Stimulated activated CD8-positive, alpha-beta memory T cell treated with anti-CD3 and anti-CD28 coated beads, Interleukin-4, amount 100 ng/mL, for 1 hour (primary cell): ENCODE measurements around the gene KCNMA1.
"Not testable (repeated sequence)": the region's sequence is repeated elsewhere in the genome, so short reads cannot be mapped to it uniquely, and the experiment has no call there.

Experiments used
- DNase-seq, 2 donors: peaks; one replicate each; pipeline ENCODE4 v3.0.0-alpha.2; 2020; ENCODE audit warnings: low read depth in 2 of 2, low spot score in 1 of 2

Gene KCNMA1

DNA sequence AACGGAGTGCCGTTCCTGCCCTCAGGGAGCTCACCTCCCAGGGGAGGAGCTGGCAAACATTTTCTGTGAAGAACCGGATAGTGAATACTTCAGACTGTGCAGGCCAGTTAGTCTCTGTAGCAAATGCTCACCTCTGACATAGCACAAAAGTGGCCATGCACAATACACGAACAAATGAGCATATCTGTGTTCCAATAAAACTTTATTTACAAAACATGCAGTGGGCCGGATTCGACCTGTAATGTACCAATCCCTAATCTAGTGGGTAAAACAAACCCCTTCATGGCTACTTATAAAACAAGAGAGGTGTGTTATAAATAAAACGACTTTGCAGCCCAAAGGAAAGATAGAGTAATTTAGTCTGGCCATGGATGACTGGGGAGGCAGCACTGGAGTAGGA, 48.7 kb downstream of the KCNMA1 start:
- no peak for DNase-seq

DNA sequence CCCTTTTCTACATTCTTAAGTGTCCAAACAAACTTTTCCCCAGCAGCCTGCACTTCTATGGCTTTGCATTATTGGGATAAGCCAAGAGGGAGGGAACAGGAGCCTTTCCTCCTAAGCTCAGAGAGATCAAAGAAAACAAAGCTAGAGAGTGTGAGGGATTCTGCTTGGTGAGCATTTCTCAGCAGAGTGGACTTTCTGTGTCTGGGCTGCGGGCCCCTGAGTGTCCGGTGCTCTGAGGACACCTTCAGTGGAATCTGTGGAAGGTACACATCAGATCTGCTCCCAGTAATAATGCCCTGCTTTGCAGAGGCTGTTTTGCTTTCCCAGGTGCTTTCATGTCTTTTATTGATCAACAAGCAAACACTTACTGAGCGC, 50.2 kb downstream of the KCNMA1 start:
- DNase-seq, result no peak

- no peak for DNase-seq
These were observed 50.7 kb downstream of the KCNMA1 start for GRCh38 chr10:77586719-77587415.

DNA sequence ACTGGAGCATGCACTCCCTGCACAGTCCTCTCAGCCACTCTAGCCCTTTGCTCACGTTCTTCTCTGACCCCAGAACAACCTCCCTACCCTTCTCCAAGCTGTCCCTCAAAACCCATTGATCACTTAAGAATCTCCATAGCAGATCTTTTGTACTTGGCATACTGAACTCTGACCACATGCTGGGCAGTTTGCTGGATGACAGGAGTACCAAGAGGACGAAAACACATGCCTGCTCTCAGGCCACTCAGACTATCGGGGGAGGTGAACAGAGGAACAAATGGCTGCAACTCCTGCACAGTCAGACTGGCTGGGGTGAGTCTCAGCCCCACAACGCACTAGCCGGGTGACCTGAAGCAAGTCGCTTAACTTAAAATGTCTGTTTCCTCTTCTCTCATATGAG, 52.7 kb downstream of the KCNMA1 start:
- no peak for DNase-seq

DNA sequence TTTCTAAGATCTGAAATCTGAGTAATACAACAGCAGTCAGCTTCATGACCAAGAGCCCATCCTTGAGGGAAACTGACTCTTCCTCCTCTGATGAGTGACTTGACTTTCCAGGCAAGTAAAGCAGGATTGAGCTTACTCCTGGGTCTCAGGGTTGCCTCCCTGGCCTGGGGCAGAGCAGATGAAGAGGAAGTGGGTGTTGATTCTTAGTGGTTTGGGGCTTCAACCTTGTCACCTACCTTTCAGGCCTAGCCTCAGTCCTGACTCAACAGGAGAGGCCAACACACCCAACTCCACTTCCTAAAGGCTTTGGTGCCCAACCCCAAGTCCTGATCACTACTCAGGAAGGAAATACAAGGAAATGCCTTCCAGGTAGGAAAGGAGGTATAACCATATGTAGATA, 54.1 kb downstream of the KCNMA1 start:
- no peak for DNase-seq

DNA sequence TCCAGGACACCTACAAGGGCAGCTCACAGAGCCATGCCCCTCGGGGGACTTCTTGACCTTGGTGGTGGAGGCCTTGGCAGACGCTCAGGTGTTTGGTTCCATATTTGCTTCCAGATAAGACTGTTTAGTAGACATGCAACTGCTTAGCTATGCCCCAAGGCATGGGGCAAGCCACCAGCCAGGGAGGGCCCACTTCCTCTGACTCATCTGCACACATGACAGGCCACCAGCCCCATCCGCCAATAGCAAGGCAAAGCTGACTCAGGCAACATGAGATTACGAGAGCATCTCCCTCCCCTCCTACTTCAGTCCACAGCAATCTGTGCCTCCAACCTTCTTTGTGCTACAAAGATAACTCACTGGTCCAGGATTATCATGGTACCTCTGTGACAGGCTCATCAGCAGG, 54.9 kb downstream of the KCNMA1 start:
- no peak for DNase-seq

- no peak for DNase-seq
These were observed 55.9 kb downstream of the KCNMA1 start for GRCh38 chr10:77581738-77582137.

GRCh38 chr10:77580482-77580881, 57.1 kb downstream of the KCNMA1 start:
- no peak for DNase-seq

GRCh38 chr10:77578583-77579227, 58.9 kb downstream of the KCNMA1 start:
- DNase-seq, result no peak

DNA sequence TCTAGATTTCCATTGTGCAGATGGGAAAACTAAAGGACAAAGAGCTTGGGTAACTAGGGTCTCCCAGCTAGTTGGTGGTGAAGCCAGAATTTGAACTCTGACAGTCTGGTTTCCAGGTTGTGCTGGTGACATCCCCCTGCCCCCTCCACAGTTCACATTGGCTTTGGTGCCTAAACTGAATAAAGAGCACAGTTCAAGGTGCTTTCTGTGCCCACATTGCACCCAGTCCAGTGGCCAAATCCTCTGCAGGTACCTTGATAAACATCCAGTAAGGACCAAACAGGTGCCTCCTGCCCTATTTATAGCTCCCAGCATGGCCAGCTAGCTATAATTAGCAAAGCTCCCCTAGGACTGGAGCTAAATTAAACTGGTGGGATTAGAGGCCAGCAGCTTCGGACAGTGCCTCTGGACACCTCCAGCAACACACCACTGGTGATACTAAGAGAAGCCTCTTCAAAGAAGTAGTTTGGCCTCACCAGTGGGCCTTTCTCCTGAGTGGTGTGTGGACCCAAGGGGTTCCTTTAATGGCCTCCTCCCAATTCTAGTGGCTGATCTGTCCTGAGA, 59.9 kb downstream of the KCNMA1 start:
- DNase-seq, result no peak

DNA sequence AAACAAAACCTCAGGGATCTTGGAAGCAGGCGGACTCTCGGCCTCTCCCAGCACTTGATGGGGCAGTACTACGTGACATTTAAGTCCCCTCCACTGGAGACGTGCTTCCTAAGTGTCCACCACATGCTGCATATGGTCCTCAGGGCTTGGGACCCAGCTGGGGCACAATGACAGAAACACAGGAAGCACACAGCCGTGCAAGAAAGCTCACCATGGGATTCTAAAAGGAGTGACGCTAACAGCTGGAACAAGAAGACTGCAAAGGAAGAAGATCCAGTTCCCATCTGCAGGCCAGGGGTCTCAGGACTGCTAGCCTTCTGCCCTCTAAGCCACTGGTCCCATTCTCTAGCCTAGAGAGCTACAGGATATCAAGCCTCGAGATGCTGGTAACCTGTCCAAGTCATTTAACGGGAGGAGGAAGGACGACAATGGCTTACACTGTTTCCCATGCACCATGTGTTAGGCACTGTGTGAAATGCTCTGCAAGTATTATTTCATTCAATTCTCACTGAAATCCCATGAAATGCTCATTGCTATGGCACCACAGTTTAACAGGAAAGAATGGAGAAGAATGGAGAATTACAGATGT, 61.1 kb downstream of the KCNMA1 start:
- no peak for DNase-seq

GRCh38 chr10:77576007-77576367, 61.6 kb downstream of the KCNMA1 start:
- no peak for DNase-seq

DNA sequence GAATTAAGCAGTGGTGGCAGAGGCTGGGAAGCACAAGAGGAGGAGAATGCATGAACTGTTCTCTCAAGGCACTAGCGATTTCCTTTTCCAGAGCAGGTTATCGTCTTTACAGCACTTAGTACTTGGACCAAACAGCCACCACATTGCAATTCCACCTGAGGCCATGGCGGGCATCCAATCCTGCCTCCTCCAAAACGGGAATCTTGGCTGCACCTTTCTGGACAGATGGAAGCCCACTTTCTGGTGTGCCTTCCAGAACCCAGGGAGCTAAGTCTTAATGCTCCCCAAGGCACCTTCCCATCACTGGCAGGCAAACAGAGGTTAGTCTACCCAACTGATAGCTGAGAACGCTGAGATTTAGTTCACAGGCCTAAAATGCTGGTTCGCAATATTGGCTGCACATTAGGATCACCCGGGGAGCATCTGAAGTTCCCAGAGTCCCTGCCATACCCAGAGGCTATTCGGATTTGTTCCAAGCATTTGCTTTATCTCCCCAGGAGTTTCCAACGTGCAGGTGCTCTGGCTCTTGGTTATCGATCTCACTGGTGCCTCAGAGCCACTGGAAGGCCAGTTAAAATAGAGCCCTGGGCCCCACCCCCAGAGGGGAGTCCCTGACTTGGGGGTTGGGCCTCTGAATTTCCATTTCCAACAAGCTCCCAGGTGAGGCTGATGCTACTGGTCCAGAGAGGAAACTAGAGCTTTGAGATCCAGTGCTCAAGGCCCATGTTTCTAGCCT, 62.2 kb downstream of the KCNMA1 start:
- no peak for DNase-seq

GRCh38 chr10:77574438-77574837, 63.2 kb downstream of the KCNMA1 start:
- no peak for DNase-seq

DNA sequence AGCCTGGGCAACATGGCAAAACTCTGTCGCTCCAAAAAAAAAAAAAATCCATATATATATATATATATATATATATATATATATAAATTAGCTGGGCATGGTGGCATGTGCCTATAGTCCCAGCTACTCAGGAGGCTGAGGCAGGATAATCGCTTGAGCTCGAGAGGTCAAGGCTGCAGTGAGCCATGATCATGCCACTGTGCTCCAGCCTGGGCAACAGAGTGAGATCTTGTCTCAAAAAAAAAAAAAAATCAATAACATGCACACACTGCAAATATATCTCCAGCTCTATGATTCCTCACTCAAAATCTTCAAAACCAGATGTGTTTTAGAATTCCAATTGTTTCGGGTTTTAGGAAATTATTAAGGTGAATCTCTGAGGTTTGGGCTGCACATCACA, 65.1 kb downstream of the KCNMA1 start:
- DNase-seq, result not testable (repeated sequence)

- no peak for DNase-seq
These were observed 66.1 kb downstream of the KCNMA1 start for GRCh38 chr10:77571490-77571889.

- DNase-seq, result no peak
These were observed 70.6 kb downstream of the KCNMA1 start for GRCh38 chr10:77566914-77567566.

GRCh38 chr10:77566236-77566635, 71.4 kb downstream of the KCNMA1 start:
- DNase-seq, result no peak

DNA sequence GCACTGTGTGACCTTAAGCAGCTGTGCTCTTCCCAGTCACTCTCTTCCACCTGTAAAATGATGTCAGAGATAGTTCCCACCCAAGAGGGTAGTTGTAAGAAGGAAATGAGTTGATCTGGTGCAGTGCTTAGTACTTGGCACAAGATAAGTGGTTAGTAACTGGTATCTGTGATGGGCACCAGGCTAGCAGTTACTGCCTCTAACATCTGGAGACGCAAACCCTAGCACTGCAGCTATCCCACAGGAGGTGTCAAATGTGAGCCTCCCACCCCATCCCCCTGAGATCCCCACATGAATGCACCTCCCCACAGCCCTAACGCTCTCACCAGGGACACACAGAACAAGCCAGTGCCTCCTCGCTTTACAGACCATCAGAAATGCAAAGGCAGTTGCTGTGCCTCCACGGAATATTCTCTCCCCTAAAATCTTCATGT, 72.0 kb downstream of the KCNMA1 start:
- DNase-seq, result no peak

GRCh38 chr10:77564731-77565589, 72.6 kb downstream of the KCNMA1 start:
- DNase-seq, result no peak
